ENCODE measurements around the gene FRMPD2.

The FRMPD2 gene

DNA sequence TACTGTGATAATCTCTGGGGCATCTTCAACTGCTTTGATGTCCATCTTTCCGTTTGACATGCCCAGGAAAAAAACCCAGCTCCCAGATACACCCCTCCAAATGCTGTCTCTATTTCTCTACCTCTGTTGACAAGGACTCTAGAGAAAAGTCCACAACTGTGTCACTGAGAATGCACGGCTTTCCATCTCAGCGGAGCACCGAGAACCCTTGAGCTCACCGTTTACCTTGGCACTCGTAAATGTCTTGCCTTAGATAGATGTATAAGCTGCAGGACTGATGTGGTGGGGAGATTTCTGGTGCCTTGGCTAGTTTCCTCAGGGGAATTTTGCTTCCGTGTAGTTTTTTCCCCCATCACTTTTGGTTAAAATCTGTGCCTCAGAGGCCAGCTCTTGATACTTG, 24.6 kb upstream of the FRMPD2 start:
- TF ChIP-seq, protein P1, sequence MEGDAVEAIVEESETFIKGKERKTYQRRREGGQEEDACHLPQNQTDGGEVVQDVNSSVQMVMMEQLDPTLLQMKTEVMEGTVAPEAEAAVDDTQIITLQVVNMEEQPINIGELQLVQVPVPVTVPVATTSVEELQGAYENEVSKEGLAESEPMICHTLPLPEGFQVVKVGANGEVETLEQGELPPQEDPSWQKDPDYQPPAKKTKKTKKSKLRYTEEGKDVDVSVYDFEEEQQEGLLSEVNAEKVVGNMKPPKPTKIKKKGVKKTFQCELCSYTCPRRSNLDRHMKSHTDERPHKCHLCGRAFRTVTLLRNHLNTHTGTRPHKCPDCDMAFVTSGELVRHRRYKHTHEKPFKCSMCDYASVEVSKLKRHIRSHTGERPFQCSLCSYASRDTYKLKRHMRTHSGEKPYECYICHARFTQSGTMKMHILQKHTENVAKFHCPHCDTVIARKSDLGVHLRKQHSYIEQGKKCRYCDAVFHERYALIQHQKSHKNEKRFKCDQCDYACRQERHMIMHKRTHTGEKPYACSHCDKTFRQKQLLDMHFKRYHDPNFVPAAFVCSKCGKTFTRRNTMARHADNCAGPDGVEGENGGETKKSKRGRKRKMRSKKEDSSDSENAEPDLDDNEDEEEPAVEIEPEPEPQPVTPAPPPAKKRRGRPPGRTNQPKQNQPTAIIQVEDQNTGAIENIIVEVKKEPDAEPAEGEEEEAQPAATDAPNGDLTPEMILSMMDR (IDR thresholded peaks at IDR 0.05; ENCODE audit: borderline replicate concordance, insufficient read depth, low read depth, low read length) = no peak
- no peak overlapping the region for H3K4me3 ChIP-seq (ENCODE audit: low read depth, low read length)

DNA sequence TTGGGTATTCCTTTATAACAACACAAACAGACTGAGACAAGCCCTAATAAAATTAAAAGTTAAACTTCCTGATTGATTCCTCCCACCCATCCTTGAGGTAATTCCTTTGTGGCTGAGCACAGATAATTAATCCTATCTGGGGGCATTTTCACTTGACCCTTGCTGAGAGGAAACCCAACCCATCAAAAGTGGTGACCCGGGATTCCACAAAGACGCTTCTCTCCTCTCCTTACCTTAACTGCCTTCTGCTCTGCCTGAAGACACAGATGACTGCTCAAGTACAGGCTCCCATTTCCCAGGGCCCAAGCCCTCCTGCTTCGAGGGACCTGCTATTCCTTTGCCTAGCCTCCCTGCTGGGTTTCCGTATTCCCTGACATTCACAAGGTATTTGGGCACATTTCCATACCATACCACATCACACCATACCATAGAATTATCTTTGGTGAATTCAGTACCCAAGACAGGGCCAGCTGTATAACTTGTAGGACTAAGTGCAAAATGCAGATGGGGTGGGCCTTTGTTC, 22.1 kb upstream of the FRMPD2 start:
- H3K4me3 ChIP-seq (ENCODE audit: low read depth, low read length) = no peak overlapping the region
- TF ChIP-seq, protein P1 (IDR thresholded peaks at IDR 0.05; ENCODE audit: borderline replicate concordance, insufficient read depth, low read depth, low read length) = no peak

DNA sequence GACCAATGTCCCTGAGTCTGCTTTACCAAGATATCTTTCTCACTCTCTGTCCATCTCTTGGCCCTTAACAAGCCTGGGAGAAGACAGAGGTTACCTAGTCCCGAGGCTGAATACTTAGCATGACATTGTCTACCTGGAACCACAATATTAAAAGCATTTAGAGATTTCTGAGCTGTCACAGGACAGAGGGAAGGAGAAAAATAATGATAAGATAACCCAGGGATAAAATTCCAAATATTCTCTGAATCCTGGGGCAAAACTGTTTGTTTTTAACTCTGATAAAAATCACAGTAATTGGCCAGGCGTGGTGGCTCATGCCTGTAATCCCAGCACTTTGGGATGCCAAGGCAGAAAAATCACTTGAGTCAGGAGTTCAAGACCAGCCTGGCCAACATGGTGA, 19.9 kb upstream of the FRMPD2 start:
- TF ChIP-seq, protein P1 (IDR thresholded peaks at IDR 0.05; ENCODE audit: borderline replicate concordance, insufficient read depth, low read depth, low read length) = no peak
- no peak overlapping the region for H3K4me3 ChIP-seq (ENCODE audit: low read depth, low read length)

DNA sequence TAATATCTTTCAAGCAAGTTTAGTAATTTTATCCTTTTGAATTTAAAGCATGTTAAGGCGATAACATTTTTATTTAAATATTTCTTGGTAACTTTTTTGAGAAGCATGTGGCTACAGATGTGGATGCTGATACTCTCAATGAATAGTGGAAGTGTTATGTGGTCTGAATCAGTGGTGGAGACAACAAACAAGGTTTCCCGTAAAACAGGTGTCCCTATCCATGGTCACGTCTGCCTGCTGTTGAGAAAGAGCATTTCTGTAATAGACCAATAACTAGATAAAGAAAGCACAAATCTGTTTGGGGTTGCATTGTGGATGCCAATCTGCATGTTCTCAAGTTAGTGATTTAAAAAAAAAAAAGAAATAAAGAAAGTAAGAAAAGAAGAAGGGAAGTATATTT, 18.1 kb upstream of the FRMPD2 start:
- H3K4me3 ChIP-seq (ENCODE audit: low read depth, low read length) = no peak overlapping the region
- TF ChIP-seq, protein P1 (IDR thresholded peaks at IDR 0.05; ENCODE audit: borderline replicate concordance, insufficient read depth, low read depth, low read length) = no peak

DNA sequence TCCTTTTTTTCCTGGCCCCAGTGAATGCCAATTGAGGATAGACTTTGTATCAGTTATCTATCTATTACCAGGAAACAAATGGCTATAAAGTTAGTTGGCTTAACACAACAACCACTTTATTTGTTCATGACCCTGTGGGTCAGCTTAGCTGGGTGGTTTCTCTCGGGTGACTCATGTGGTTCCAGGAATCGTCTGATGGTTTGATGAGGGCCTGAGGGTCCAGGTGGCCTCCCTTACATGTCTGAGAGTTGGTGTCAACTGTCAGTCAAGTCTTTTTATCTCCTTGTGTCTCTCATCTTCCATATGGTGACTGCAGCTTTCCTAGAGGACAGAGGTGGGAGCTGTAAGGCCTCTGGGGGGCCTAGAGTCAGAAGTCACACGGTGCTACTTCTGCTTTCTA, 16.7 kb upstream of the FRMPD2 start:
- TF ChIP-seq, protein P1 (IDR thresholded peaks at IDR 0.05; ENCODE audit: borderline replicate concordance, insufficient read depth, low read depth, low read length) = no peak
- no peak overlapping the region for H3K4me3 ChIP-seq (ENCODE audit: low read depth, low read length)

DNA sequence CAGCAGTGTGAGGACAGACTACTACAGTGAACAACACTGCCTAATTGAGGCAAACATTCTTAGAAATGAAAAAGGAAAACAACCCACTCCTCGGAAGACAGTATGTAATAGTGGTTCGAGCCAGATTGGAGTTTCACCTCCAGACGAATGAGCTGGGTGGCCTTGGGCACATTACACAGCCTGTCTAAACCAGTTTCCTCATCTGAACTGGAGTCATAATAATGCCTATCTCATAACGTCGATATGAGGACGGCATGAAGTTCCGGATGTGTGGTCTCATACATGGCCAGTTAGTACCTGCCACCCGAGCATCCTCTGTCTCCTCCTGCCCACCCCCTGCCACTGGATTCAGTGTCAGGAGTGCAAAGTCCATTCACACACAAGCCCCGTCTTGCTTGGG, 15.8 kb upstream of the FRMPD2 start:
- H3K4me3 ChIP-seq (ENCODE audit: low read depth, low read length) = no peak overlapping the region
- TF ChIP-seq, protein P1 (IDR thresholded peaks at IDR 0.05; ENCODE audit: borderline replicate concordance, insufficient read depth, low read depth, low read length) = no peak

DNA sequence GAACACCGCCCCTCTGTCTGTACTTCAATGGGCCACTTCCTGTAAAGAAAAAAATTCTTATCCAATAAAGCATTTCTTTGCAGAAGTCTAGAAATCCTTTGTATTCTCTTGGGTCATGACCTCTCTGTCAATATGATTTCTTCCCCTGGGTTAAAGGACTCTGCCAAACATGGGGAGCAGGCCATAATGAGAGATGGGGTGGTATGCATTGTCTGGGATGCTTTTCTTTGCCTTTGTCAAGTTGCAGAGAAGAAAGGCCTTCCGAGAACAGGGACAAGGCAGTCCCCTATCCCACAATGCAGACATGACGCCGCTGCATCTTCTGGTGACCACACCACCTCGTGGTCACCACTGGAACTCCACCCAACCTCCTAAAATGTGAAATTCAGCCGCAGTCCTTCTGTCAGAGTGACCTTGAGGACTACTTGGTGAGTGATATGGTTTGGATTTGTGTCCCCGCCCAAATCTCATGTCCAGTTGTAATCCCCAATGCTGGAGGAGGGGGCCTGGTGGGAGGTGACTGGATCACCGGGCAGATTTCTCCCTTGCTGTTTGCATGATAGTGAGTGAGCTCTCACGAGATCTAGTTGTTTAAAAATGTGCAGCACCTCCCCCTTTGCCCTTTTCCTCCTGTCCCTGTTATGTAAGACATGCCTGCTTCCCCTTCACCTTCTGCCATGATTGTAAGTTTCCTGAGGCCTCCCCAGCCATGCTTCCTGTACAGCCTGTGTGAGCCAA, 15.2 kb upstream of the FRMPD2 start:
- TF ChIP-seq, protein P1 (IDR thresholded peaks at IDR 0.05; ENCODE audit: borderline replicate concordance, insufficient read depth, low read depth, low read length) = peak; percentile 91
- H3K4me3 ChIP-seq (ENCODE audit: low read depth, low read length) = no peak overlapping the region

Data from GM12875 (cell line).